DOHH2 (cell line): ENCODE results near the gene CYTH1.

Experiments
- H3F3A ChIP-seq: fragments of 200-600 bp; sonication (generic), shearing (Covaris generic); 2 replicates; pipeline ENCODE4 v1.6.0; 2016; ENCODE audit warnings: antibody characterized with exemption, mild to moderate bottlenecking; ENCODE audit not compliant: control insufficient read depth, insufficient read depth
- H3K27ac ChIP-seq: fragments of 200-600 bp; sonication (generic); 2 replicates; pipeline ENCODE4 v1.5.1; 2014; ENCODE audit warnings: low read depth, mild to moderate bottlenecking, low read length, moderate library complexity
- H3K27me3 ChIP-seq: fragments of 200-600 bp; sonication (generic); 2 replicates; pipeline ENCODE4 v1.6.1; 2014; ENCODE audit warnings: mild to moderate bottlenecking, low read length, mixed read lengths; ENCODE audit not compliant: control insufficient read depth
- H3K36me3 ChIP-seq: fragments of 200-600 bp; sonication (generic); 2 replicates; pipeline ENCODE4 v1.6.1; 2014; ENCODE audit warnings: mild to moderate bottlenecking, low read length, moderate library complexity, mixed read lengths; ENCODE audit not compliant: control insufficient read depth
- H3K4me1 ChIP-seq: fragments of 200-600 bp; sonication (generic); 2 replicates; pipeline ENCODE4 v1.6.1; 2014; ENCODE audit warnings: mild to moderate bottlenecking, low read length, mixed read lengths; ENCODE audit not compliant: control insufficient read depth
- H3K4me2 ChIP-seq: fragments of 200-600 bp; sonication (generic); 2 replicates; pipeline ENCODE4 v1.6.0; 2014; ENCODE audit warnings: mild to moderate bottlenecking, low read length, moderate library complexity
- H3K4me3 ChIP-seq: fragments of 200-600 bp; sonication (generic); 2 replicates; pipeline ENCODE4 v1.5.1; 2014; ENCODE audit warnings: mild to moderate bottlenecking, low read length, mixed read lengths
- H3K79me2 ChIP-seq: fragments of 200-600 bp; sonication (generic); 2 replicates; pipeline ENCODE4 v1.6.1; 2014; ENCODE audit warnings: mild to moderate bottlenecking, low read length, mixed read lengths; ENCODE audit not compliant: control insufficient read depth
- H3K9me2 ChIP-seq: fragments of 200-600 bp; sonication (generic); replicated peaks from 2 replicates; pipeline ENCODE4 v1.6.1; 2014; ENCODE audit warnings: mild to moderate bottlenecking, low read length, mixed read lengths; ENCODE audit not compliant: control insufficient read depth
- H3K9me3 ChIP-seq: fragments of 200-600 bp; sonication (generic); 2 replicates; pipeline ENCODE4 v1.6.1; 2014; ENCODE audit warnings: antibody characterized with exemption, low read length, mixed read lengths; ENCODE audit not compliant: control insufficient read depth, insufficient read depth
- H4K20me1 ChIP-seq: fragments of 200-600 bp; sonication (generic); 2 replicates; pipeline ENCODE4 v1.6.0; 2014; ENCODE audit warnings: low read depth, mild to moderate bottlenecking, antibody characterized with exemption, low read length, moderate library complexity; ENCODE audit not compliant: control insufficient read depth, insufficient read depth
- EZH2phosphoT487 ChIP-seq: fragments of 200-600 bp; sonication (generic); IDR thresholded peaks from 2 replicates; pipeline ENCODE4 v1.6.1; 2017; ENCODE audit warnings: borderline replicate concordance, mild to moderate bottlenecking, antibody characterized with exemption, low read length, moderate library complexity, mixed read lengths
- TF ChIP-seq, protein P1 (sequence below): fragments of 200-600 bp; sonication (generic); IDR thresholded peaks from one replicate; pipeline ENCODE4 v1.5.1; 2014; ENCODE audit warnings: antibody characterized with exemption, mild to moderate bottlenecking, low read depth, low read length; ENCODE audit not compliant: poor library complexity, severe bottlenecking

CYTH1 gene

DNA sequence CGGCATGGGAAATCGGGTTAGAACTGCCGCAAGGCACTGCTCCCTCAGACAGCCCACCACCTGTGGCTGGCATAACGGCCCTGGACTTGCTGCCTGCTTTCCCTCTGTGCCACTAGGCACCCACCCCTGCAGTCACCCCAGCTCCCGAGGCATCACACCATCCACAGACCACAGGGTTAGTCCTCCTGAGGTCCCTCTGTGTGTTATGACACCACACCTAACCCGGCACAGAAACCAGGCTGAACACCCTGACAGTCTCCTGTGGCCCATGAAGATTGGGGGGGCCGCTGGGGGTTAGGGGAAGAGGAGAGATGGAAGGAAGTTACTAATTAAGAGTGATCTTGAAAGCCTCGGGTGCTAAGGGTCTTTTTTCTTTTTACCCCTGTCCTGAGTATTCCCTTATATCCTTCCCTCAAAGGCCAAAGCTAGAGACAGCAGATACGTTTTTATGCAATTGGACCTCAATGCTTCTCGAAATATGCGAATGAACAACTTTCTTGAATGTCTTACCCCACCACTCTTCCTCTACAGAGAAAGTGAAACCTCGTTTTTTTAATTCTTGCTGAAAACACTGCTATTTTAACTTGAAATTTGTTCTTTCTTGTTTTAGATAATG lies 7.0 kb downstream of the CYTH1 start:
- TF ChIP-seq, protein P1, sequence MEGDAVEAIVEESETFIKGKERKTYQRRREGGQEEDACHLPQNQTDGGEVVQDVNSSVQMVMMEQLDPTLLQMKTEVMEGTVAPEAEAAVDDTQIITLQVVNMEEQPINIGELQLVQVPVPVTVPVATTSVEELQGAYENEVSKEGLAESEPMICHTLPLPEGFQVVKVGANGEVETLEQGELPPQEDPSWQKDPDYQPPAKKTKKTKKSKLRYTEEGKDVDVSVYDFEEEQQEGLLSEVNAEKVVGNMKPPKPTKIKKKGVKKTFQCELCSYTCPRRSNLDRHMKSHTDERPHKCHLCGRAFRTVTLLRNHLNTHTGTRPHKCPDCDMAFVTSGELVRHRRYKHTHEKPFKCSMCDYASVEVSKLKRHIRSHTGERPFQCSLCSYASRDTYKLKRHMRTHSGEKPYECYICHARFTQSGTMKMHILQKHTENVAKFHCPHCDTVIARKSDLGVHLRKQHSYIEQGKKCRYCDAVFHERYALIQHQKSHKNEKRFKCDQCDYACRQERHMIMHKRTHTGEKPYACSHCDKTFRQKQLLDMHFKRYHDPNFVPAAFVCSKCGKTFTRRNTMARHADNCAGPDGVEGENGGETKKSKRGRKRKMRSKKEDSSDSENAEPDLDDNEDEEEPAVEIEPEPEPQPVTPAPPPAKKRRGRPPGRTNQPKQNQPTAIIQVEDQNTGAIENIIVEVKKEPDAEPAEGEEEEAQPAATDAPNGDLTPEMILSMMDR: no peak
- TF ChIP-seq EZH2phosphoT487: no peak
- Histone ChIP-seq H3F3A (peaks cover 14% of the 10 kb centered on the region), H3K79me2 (peaks cover 96% of the 10 kb centered on the region), H3K27me3 (no peaks in the 10 kb centered on the region), H3K4me2 (peak overlapping the region; percentile 96), H4K20me1 (peaks cover 6% of the 10 kb centered on the region; the same call in 1 of the 2 replicates), H3K9me3 (no peaks in the 10 kb centered on the region), H3K9me2 (no peaks in the 10 kb centered on the region), H3K4me1 (peaks cover 76% of the 10 kb centered on the region), H3K4me3 (peak overlapping the region; percentile 69), H3K27ac (peak overlapping the region; percentile 71), H3K36me3 (peaks cover 7% of the 10 kb centered on the region; the same call in 1 of the 2 replicates)

DNA sequence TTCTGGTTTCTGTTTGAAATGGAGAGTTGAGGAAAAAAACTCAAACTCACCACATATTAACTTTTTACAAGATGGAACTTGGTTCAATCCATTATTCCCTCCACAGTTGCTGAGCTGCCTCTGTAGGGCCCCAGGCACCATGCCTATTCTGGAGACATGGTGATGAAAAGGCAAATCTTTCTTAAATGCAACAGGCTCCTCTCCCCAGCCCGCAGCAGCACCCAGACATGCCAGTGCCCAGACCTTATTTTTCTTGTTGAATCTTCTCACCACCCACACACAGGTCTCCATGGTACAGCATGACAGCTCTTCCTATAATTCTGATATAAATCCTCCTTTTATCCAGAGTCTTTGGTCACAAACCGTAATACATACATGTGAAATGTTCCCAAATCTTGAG lies 7.6 kb downstream of the CYTH1 start:
- TF ChIP-seq, protein P1: no peak
- TF ChIP-seq EZH2phosphoT487: no peak
- H4K20me1 ChIP-seq: peaks cover 6% of the 10 kb centered on the region; the same call in 1 of the 2 replicates
- H3K4me3 ChIP-seq: peak overlapping the region; percentile 69

DNA sequence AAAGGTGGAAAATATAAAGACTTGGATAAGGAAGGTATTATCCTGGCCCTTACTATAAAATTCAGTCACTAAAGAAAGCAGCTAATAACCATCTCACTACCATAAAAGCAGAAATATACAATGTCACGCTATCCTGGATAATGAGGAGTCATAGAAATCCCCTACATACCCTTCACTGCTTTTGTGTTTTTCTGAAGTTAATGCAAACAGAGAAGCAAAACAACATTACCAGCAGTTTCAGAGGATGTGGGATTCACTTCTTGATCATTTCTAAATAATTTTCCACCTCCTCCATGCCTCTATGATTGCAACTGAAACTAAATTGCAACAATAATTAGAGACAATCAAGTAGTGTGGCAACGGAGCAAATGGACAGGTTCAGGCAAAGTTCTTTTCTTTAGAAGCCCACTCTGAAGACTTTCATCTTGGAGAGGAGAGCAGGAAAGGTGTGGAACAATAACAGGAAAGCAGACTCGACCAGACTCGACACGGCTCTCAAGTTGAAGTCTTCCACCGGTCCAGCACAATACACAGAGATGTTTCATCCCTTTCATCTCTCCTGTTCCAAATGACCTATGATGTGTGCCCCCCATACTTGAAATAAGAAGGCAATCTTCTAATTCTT lies 10.2 kb downstream of the CYTH1 start:
- Histone ChIP-seq H3K4me3 (0 out of 2 replicates have a peak overlapping the region, but pooled peaks have one; percentile 29), H3K27ac (peak overlapping the region; percentile 11; the same call in 1 of the 2 replicates), H3K27me3 (no peaks in the 10 kb centered on the region), H4K20me1 (peaks cover 14% of the 10 kb centered on the region; the same call in 1 of the 2 replicates), H3K9me2 (no peaks in the 10 kb centered on the region), H3K79me2 (peaks cover 96% of the 10 kb centered on the region), H3K9me3 (no peaks in the 10 kb centered on the region), H3K4me2 (peak overlapping the region; percentile 29), H3K4me1 (peaks cover 77% of the 10 kb centered on the region), H3F3A (peaks cover 7% of the 10 kb centered on the region), H3K36me3 (peaks cover 7% of the 10 kb centered on the region; the same call in 1 of the 2 replicates)
- TF ChIP-seq, protein P1: no peak
- no peak for TF ChIP-seq EZH2phosphoT487

More for the DNA sequence above, 7.6 kb downstream of the CYTH1 start:
- peaks cover 74% of the 10 kb centered on the region for H3K4me1 ChIP-seq
- H3K27ac ChIP-seq: peak overlapping the region; percentile 71; the same call in 1 of the 2 replicates
- no peaks in the 10 kb centered on the region for H3K27me3 ChIP-seq
- H3K36me3 ChIP-seq: peaks cover 7% of the 10 kb centered on the region; the same call in 1 of the 2 replicates
- peaks cover 95% of the 10 kb centered on the region for H3K79me2 ChIP-seq
- H3K9me3 ChIP-seq: no peaks in the 10 kb centered on the region
- peak overlapping the region; percentile 96 for H3K4me2 ChIP-seq
- peaks cover 14% of the 10 kb centered on the region for H3F3A ChIP-seq
- no peaks in the 10 kb centered on the region for H3K9me2 ChIP-seq
